GM06990 (cell line): ENCODE results near the gene IRF9.

Experiments used
- DNase-seq: peaks from one replicate; pipeline ENCODE4 v3.0.0-alpha.2; 2011; ENCODE audit not compliant: insufficient read length; ENCODE audit errors: extremely low read depth
- H3K27me3 ChIP-seq: replicated peaks from 2 replicates; pipeline ENCODE4 v1.6.0; 2011; ENCODE audit warnings: low read length; ENCODE audit not compliant: control insufficient read depth, insufficient read depth
- H3K36me3 ChIP-seq: 2 replicates; pipeline ENCODE4 v1.5.1; 2011; ENCODE audit warnings: low read length; ENCODE audit not compliant: control insufficient read depth, insufficient read depth
- H3K4me3 ChIP-seq: replicated peaks from 2 replicates; pipeline ENCODE4 v1.5.1; 2011; ENCODE audit warnings: low read depth, mild to moderate bottlenecking, control low read depth, low read length
- TF ChIP-seq, protein P1 (sequence below): IDR thresholded peaks from 2 replicates; pipeline ENCODE4 v1.5.1; 2011; ENCODE audit warnings: low read length, control low read depth, mild to moderate bottlenecking, inconsistent platforms; ENCODE audit not compliant: insufficient read depth, poor library complexity, severe bottlenecking

Gene IRF9

DNA sequence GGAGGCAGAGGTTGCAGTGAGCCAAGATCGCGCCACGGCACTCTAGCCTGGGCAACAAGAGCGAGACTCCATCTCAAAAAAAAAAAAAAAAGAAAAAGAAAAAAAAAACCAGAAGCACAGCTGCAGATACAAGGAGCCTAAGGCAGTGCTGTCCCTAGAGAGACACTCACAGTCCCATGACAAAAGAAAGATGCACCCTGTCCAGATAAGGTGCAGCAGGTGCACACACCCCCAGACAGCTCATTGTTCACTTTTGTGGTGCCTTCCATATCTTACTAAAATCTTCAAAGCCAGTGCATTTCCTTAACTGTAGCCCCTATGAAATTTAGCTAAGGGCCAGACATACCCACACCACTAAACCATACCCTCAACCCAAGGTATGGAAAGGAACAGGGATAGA is 38.6 kb upstream of the IRF9 start:
- no peak for DNase-seq
- Histone ChIP-seq H3K4me3 (no peak overlapping the region), H3K27me3 (no peaks in the 10 kb centered on the region), H3K36me3 (peaks cover 36% of the 10 kb centered on the region)
- TF ChIP-seq, protein P1, sequence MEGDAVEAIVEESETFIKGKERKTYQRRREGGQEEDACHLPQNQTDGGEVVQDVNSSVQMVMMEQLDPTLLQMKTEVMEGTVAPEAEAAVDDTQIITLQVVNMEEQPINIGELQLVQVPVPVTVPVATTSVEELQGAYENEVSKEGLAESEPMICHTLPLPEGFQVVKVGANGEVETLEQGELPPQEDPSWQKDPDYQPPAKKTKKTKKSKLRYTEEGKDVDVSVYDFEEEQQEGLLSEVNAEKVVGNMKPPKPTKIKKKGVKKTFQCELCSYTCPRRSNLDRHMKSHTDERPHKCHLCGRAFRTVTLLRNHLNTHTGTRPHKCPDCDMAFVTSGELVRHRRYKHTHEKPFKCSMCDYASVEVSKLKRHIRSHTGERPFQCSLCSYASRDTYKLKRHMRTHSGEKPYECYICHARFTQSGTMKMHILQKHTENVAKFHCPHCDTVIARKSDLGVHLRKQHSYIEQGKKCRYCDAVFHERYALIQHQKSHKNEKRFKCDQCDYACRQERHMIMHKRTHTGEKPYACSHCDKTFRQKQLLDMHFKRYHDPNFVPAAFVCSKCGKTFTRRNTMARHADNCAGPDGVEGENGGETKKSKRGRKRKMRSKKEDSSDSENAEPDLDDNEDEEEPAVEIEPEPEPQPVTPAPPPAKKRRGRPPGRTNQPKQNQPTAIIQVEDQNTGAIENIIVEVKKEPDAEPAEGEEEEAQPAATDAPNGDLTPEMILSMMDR, result no peak

DNA sequence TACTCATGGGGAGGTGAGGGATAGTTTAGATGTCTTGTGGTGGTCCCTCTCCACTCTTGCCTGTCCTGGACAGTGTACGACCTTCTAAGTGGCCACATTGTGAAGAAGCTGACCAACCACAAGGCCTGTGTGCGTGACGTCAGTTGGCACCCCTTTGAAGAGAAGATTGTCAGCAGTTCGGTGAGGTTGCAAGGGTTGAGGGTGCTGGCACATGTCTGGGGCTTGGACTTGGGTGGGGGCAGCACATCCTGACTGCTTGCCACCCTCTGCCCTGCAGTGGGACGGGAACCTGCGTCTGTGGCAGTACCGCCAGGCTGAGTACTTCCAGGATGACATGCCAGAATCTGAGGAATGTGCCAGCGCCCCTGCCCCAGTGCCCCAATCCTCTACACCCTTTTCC is 38.2 kb upstream of the IRF9 start:
- Histone ChIP-seq H3K27me3 (no peaks in the 10 kb centered on the region), H3K4me3 (no peak overlapping the region), H3K36me3 (peaks cover 34% of the 10 kb centered on the region)
- DNase-seq, result no peak
- TF ChIP-seq, protein P1, result no peak

DNA sequence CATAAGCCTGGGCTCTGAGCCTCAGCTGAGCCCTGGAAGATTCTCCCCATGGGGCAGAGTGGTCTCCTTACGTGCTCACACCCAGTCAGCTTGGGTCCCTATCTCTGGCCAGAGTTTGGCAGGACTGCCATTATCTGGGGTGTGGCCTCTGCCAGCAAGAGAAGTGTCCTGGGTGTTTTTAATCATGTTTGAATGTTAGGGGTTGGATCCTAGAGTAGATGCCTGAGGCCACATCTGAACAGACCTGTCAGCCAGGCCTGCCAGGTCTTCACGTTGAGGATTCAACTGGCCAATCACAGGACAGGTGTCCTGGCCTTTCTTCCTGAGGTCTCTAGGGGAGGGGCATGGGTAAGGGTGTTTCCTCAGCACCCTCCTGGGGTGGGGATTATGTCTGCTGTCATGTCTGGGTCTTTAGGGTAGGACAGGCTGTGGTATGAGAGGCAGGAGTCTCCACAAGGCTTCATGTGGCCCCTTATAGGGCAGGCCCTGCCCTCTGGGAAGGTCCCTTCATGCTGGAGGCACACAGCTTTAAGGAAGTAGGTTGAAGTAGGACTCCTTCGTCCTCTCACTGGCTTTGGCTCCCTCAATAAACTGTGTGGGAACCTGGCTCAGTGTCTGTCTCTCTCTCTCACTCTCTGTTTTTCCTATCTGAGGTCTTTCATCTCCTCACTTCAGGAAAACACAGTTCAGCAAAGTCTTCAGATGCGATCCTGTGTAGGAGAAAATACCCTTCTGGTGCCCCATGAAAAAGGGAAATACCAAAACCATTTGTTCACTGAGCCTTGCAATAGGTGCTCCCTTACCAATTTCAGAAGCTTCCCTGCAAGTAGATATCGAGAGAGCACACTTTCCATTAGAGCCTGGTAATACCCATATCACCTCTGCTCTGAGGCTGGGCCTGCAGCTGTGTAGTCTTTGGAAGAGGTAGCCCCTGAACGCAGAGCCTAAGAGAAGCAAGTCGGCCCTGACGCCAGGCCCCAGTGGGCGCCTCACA is 37.3 kb upstream of the IRF9 start:
- Histone ChIP-seq H3K27me3 (no peaks in the 10 kb centered on the region), H3K4me3 (no peak overlapping the region), H3K36me3 (peaks cover 26% of the 10 kb centered on the region)
- DNase-seq, result no peak
- TF ChIP-seq, protein P1, result no peak

DNA sequence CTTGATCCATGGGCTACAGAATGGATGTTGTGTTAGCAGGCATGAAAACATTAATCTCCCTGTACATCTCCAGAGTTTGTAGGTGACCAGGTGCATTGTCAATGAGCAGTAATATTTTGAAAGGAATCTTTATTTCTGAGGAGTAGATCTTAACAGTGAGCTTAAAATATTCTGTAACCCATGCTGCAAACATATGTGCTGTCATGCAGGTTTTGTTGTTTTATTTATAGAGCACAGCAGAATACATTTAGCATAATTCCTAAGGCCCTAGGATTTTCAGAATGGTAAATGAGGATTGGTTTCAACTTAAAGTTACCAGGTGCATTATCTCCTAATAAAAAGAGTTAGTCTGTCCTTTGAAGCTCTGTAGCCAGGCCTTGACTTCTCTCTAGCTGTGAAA is 34.1 kb upstream of the IRF9 start:
- Histone ChIP-seq H3K27me3 (no peaks in the 10 kb centered on the region), H3K4me3 (no peak overlapping the region), H3K36me3 (peaks cover 9% of the 10 kb centered on the region)
- no peak for DNase-seq
- TF ChIP-seq, protein P1, result no peak

DNA sequence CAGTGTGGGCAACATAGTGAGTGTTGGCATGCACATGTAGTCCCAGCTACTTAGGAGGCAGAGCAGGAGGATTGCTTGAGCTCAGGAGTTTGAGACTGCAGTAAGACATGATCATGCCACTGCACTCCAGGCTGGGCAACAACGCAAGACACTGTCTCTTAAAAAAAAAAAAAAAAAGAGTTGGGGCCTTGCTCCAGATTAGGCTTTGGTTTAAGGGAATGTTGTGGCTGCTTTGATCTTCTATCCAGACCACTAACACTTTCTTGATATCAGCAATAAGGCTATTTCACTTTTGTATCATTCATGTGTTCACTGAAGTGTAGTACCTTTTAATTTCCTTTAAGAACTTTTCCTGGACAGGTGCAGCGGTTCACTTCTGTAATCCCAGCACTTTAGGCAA is 33.4 kb upstream of the IRF9 start:
- no peak overlapping the region for H3K4me3 ChIP-seq
- no peak for DNase-seq
- peaks cover 8% of the 10 kb centered on the region for H3K36me3 ChIP-seq
- TF ChIP-seq, protein P1, result no peak
- H3K27me3 ChIP-seq, result no peaks in the 10 kb centered on the region
